Amygdala (tissue), 56 donors: ENCODE data around the gene CCDC88C.
A peak's percentile ranks its signal among the peaks of the same experiment; 100 is the strongest.

Experiments
- DNase-seq, 56 donors: peaks; one replicate each; lab custom pipeline; 2025; lab: John Stamatoyannopoulos, UW

CCDC88C gene

DNA sequence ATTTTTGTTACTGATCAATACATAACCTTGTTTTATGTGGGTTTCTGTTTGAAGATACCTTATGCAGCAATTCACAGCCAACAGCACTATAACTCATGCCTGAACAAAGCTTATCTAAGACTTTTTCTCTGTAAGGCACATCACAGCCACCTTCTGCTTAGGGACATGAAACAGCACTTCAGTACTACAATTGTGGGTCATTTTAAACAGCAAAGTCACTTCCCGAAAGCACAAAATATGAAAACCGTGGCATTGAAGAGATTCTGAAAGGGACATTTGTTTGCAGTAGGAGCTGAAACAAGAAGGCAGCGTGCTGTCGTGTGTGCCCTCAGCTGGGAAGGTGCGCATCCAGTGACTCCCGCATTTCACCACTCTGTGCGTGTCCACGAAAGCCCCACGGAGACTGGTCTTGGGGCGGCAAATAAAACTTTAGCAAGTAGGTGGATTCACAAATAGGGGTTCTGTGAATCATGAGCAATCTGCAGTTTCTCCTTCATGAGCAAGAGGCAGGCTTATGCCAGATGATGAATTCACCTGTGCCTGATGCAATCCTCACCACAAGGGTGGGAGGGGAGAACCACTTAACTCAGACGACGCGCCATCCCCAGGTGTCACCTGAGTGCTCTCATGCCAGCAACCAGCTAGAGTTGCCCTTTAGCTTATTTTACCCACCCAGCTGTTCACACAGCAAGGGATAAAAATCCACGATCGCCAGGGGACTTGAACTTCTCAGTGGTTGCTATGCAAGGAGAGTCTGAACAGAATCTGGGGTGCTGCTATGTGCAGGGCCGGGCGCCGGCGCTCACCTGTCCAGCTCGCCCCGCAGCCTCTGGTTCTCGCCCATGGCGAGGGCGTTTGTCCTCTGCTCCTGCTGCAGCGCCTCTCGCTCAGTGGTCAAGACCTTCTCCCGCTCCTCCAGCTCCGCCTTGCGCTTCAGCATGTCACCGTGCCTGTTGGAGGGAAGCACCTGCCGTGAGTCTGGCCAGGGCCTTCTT is 118.2 kb downstream of the CCDC88C start:
- peak in 1 of 56 donors; percentile 5 for DNase-seq

DNA sequence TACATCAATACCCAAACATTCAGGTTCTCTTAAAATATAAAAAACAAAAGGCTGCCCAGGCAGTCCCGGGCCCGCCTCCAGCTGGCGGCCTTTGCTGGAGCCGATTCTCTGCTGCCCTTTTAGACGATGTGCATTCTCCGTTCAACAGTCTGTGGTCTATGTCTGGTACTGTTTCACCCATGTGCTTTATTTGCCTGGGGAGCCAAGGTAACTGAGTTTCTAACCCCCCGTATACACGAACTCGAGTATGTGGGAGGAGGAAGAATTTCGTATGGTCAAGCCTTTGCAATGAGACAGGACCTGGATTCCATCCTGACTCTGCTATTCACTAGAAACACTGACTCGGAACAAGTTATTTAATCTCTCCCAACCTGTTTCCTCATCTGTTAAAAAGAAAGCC is 119.0 kb downstream of the CCDC88C start:
- DNase-seq = peak in 4 of 56 donors; percentile 4 to 20 (median 10)

DNA sequence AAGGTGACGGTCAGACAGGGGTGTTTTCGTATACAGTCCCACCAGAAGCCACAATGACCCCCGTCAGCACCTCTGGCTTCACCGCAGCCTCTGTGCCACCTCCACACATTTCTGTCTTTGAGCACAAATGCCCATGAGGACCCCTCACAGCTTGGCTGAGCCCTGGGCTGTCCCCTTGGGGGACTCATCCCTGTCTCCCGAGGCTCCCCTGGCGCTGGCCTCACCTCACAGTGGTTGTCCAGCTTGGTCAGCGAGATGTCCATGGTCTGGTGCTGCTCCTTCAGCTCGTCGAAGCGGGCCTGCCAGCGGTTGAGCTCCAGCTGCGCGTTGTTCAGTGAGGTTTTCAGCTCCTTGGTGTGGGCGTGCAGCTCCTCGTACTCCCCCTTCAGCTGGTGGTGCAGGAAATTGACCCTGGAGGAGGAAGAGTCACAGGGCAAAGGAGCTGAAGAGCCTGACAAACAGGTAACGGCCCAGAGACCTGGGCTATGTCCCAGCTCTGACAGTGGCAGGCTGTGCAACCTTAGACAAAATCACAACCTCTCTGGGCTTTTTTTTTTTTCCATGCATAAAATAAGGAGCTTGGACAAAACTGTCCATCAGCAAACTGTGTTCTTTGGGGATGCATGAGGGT is 120.4 kb downstream of the CCDC88C start:
- DNase-seq = no peak

DNA sequence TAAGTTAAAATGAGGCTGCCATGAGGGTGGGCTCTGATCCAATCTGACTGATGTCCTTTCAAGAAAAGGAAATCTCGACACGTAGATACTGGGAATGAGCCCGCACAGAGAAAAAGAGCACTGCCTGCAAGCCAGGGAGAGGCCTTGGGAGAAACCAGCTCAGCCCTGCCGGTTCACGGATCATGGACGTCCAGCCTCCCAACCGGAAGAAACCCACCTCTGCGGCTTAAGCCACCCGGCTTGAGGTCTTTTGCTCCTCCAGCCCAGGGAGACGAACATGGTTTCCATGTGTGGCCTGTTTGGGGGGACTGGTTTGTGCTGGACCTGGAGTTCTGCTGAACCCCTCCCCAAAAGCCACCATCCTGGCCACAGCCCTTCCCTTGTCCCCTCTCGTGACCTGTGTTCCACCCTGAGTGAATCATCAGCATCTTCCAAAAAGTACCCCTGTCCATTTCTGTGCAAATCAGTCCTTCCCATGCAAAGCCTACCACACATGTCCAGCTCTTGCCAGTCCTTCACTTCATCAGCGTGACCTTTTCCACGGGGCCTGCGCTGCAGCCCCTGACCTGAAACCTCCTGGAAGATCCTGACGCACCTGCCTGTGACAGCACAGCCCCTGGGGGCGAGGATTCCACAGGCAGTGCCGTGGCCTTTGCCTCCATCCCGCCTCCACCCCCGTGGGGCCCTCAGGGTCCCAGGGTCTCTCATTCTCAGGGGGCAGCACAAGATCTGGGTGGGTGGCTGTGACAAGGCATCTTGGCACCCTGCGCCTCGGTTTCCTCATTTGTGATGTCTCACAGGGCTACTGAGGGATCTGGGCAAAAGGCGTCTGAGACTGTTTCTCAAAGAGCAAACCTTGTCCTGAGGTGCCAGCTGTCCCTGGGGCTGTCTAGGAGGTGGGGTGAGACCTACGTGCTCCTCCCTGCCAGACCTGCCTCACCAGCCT is 121.5 kb downstream of the CCDC88C start:
- DNase-seq = no peak

DNA sequence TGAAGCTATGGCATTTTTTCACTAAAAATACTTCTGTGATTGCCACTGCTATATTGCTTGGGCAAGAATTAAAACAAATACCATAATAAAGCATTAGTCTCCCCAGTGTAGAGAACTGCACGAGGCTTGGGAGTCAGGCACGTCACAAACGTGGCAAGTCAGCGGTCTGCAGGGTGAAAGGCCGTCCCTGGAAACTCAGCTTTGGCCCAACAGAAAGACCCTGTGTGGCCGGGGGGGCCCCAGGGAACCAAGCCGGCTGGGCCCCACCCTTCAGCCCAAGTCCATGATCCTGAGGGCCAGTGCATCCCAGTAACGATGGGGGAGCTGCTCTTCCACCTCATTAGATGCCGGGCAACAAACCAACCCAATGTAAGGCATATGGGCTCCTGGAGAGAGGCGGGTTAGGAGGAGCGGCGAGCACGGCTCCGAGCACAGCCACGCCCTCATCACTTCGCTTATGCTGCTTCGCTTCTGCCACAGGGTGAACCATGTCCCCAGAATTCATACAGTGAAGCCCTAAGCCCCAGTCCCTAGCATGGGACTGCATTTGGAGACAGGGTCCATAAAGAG is 122.3 kb downstream of the CCDC88C start:
- DNase-seq = no peak

DNA sequence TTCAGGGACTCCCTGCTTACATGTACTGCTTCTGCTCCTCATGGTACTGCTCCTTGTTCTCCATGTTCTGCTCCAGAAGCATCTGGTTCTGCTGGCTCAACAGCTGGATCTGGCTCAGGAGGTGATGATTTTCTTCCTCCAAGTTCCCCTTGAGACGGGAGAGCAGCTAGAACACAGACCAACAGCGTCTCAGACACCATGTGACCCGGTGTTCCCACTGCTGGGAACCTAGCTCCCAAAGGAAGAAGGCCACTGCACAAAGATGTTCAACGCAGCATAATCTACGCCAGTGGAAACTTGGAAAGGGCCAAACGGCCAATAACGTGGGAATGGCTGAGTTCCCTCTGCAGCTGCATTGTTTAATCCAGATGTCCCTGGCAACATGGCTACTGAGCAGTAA is 123.5 kb downstream of the CCDC88C start:
- DNase-seq = no peak

DNA sequence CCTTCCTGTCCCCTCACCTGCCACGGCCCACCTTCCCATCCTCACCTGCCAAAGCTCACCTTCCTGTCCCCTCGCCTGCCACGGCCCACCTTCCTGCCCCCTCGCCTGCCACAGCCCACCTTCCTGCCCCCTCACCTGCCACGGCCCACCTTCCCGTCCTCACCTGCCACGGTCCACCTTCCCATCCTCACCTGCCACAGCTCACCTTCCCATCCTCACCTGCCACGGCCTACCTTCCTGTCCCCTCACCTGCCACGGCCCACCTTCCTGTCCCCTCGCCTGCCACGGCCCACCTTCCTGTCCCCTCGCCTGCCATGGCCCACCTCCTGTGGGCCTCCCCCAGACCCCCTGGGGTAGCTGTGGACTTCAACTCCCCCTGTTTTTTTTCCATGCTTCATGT is 124.3 kb downstream of the CCDC88C start:
- peak in 3 of 56 donors; percentile 18 to 37 (median 19) for DNase-seq

DNA sequence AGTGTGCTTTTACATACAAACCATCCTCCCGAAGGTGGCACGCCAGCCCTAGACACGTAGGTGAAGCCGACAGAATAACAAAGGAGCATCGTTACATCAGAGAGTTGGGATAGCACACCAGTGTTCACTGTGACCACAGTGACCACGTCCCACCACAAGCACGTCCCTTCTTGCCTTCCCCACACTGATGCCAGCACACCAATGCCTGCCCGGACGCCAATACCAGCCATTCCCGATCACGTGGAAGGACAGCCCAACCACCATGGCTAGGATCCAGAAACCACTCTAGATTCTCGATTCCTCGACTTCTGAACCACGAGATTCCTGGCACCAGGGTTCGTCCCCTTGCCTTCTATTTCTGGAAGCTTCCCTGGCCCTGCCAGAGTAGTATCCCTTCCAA is 125.1 kb downstream of the CCDC88C start:
- DNase-seq = no peak

DNA sequence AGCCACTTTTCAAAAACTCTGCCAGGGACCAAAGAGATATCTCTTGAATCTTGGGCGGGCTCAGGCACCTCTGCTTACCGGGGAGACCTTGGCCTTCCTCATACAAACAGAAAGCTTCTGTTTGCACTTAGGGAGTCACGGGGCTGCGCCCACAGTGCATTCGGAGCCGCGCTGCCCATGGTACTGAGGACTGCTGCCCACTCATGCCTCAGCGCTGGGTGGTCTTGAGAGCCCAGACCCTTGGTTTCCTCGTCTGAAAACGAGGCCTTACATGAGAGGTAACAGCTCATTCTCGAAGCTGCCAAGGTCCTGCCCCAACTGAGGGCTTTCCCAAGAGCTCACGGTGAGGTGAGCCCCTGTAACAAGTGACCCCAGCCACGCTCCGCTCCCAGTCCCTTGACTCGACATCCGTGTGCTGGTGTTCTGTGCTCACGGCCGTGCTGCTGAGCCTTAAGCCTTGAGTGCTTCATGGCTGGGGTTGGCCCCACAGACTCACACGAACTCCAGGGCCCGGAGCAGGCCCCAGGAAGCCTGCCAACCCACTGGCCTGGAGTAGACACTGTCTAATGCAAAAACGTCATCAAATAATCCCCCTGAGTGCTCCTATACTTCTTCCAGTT is 125.7 kb downstream of the CCDC88C start:
- no peak for DNase-seq

DNA sequence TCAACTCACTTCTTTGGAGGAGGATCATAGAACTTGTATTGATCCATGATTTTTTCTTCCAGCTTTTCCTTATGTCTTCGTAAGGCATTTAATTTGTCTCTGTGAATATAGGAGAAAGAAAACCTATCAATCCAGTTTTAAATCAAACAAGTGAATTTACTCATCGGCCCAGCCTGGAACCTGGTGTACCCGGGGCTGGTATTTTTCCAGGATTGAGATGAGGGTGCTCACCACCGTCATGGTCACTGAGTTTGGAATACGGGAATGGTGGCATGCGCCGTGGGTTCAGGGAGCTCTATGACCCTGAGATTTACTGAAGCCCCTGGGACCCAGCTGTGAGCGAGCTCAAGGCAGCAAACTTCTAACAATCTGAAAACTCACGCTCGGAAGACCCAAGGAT is 126.6 kb downstream of the CCDC88C start:
- no peak for DNase-seq

DNA sequence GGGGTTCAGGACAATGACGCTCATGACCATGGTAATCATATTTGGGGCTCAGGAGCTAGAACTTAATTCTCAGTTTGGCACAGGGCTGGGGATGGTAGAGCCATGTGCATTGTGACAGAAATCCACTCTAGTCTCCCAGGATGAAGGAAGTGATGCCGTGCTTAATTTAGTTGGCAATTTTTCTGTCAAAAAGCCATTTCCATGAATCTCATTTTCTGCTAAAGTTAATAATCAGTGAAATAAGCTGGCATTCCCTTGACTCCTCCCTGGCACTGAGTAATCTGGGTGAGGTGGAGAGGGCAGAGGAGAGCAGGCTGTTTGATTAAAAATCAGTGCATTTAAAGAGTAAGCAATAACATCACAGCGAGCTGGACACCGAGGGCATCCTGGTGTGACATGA is 128.2 kb downstream of the CCDC88C start:
- DNase-seq = no peak

DNA sequence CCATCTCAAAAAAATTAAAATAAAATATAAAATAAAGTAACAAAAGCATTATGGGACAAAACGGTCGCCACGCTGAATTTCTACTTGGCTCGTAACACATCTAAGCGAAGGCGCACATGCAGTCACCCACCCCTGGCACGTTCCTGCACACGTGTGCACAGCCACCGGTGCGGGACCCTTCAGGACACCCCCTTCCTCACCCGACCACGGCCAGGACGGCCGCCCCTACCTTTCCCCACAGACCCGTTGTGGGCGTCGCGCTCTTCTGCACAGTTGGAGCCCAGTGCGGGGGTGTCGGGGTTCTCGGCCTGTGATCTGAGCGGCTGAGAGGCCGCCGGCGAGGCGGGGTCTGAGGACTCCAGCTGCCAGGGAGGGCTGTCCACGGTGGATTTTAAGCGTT is 128.7 kb downstream of the CCDC88C start:
- no peak for DNase-seq

DNA sequence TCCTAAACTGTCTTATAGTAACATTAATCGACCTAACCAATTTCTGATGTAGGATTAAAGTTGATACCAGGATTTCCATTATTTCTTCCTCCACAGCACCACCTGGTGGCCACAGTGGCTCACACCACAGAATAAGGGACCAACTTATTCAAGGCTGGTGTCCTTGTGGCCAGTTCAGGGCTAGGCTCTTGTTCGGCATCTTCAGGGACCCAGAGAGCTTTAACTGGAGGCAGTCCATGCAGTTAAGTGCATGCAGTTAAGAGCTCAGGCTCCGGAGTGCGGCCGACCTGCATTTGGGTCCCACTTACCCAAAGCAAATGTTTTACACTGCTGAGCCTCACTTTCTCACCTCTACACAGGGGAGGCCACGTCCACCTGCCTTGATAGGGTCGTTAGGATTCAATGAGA is 131.1 kb downstream of the CCDC88C start:
- peak in 44 of 56 donors; percentile 7 to 88 (median 32) for DNase-seq

DNA sequence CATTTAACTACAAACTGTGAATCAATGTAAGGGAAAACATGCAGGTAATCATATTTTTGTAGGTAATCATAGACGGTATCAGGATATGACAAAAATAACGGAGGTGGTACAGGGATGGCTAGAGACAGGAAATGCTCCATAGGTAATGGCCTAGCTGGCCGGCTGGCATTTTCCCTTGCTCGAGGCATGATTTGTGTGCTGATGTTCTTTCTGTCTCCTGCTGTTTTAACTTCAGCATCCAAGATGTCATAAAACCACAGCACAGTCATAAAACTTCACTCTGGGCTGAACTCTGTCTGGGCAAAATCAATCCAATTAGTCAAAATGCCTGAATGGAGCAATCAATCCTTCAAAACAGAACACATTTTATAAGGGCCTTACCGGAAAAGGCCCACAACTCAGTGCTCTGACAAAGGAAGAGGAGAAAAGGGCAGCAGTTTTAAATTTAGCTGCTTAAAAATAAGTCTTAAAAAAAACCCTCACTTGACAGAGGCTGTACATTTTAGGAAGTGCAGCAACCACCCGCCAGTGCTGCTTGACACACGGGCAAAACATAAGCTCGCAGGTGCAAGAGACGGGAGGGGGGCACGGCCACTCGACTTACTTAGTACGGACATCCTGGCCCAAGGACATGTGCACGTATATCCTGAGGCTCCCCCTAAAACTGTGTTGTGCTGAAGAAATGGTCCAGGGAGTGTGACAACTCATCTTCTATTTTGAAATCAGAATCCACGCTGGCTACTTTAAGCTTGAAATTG is 132.7 kb downstream of the CCDC88C start:
- DNase-seq = no peak

DNA sequence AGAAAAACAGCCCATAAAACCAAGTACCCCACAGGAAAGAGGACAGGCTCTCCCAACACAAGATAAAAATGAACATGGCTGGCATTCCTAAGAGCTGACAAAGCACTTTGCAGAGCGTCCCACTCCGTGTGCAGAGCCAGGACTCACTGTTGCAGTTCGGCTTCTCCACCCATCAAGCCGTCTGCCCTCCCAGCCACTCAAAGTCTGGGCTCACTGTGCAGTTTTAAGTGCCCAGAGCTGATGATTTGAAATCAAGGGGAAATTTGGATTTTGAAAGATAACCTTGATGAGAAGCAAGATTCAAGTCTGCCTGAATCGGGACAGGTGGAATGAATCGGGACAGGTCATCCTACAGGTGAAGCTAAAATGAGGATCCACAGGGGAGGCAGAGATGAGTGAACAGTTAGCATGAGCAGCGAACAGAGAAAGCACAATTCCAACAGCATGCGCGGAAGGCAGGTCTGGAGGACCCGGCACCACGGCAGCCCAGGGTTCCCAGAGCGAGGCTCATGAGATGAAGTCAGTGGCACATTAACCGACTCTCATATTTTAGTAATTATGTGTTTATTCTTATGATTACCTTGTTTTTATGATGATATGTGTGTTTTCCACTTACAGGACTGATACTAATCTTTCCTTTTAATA is 133.4 kb downstream of the CCDC88C start:
- DNase-seq = no peak

DNA sequence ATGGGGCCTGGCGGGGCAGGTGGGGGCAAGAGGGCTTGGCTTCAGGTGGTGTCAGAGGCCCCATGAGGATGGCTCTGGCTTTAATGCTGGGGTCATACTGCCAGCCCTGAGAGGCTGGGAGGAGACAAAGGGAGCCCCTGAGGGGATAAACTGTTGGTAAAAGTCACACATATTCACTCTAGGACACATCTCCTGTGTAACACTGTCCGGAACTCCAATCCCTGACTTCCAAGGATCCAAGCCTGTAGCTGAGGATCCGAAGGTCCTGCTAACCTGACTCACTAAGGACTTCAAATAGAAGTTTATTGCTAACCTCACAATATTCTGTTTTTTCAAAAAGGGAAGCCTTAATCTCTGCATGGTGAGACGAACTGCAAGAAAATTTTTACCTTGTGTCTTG is 134.0 kb downstream of the CCDC88C start:
- DNase-seq = no peak

DNA sequence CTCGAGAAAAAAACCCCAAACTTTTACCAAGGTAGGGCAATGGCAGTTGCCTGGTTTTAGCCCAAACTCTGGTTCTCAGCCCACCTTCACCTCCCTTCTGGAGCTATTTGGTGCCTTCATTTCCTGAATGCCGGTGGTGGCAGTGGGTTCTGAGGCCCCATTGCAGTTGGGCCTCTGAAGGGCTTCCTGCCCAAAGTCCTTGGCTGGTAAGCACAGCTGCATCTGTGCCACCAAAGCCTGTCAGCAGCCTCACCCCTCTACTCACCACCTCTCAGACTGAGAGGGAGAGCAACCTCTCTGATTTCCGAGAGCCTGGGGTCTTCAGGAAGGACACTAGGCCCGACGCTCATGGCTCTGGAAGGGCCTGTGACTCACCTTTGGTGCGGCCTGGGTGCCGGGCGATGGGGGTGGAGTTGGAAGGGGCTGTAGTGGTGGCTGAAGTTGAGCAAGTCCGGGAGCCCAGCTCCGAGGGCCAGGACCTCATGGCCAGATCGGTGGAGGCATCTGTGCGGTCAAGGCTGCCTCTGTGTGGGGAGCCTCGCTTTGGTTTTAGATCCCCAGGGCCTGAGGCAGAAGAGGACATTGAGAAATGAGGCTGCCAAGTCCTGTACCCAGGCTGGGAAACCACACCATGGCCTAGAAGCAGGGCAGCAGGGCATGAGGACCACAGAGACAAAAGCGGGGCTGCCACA is 134.5 kb downstream of the CCDC88C start:
- no peak for DNase-seq

DNA sequence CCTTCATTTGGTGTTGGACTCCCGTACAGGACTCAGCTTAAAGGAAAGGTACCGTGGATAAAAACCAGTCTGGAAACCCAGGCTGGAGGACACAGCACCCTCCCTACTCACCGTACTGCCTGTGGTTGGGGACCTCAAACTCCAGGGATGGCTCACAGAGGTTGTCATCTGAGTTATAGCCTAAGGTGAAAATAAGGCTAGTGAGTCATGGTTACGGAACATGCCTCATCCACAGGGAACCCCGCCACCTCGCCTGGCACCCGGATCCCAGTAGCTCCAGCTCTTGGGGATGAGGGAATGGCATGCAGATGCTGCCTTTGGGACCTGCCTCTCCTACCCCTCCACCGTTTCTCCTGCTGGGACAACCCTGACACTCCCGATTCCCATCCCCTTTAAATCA is 136.3 kb downstream of the CCDC88C start:
- DNase-seq = no peak
